Astrocyte (in vitro differentiated cells and primary cell): Measurements from ENCODE around the gene LOC128125822.
A peak's percentile ranks its signal among the peaks of the same experiment; 100 is the strongest.

Source experiments
- DNase-seq: peaks from one replicate; pipeline ENCODE4 v3.0.0-alpha.2; 2010; ENCODE audit warnings: low read depth
- FAIRE-seq: peaks from 2 replicates; lab custom pipeline; 2011; peaks lifted over from hg19 to GRCh38; lab: Jason Lieb, UNC
- H2AFZ ChIP-seq: 2 replicates; pipeline ENCODE4 v1.6.0; 2012; ENCODE audit warnings: low read depth, low read length, inconsistent platforms
- H3K27ac ChIP-seq: 2 replicates; pipeline ENCODE4 v1.5.1; 2011; ENCODE audit warnings: low read depth, low read length, inconsistent platforms
- H3K27me3 ChIP-seq: 2 replicates; pipeline ENCODE4 v1.6.0; 2011; ENCODE audit warnings: low read length, inconsistent platforms; ENCODE audit not compliant: insufficient read depth
- H3K36me3 ChIP-seq: 2 replicates; pipeline ENCODE4 v1.5.1; 2011; ENCODE audit warnings: low read length, inconsistent platforms; ENCODE audit not compliant: insufficient read depth
- H3K4me1 ChIP-seq: 2 replicates; pipeline ENCODE4 v1.5.1; 2011; ENCODE audit warnings: low read length, inconsistent platforms; ENCODE audit not compliant: insufficient read depth
- H3K4me2 ChIP-seq: 2 replicates; pipeline ENCODE4 v1.6.0; 2012; ENCODE audit warnings: low read length, inconsistent platforms
- H3K4me3 ChIP-seq: 2 replicates; pipeline ENCODE4 v1.5.1; 2011; ENCODE audit warnings: low read depth, mild to moderate bottlenecking, low read length, inconsistent platforms; ENCODE audit not compliant: insufficient read depth
- H3K79me2 ChIP-seq: 2 replicates; pipeline ENCODE4 v1.6.0; 2012; ENCODE audit warnings: mild to moderate bottlenecking, low read length, inconsistent platforms; ENCODE audit not compliant: insufficient read depth
- H3K9ac ChIP-seq: 2 replicates; pipeline ENCODE4 v1.6.0; 2012; ENCODE audit warnings: mild to moderate bottlenecking, low read length, inconsistent platforms
- H3K9me3 ChIP-seq: 2 replicates; pipeline ENCODE4 v1.5.1; 2012; ENCODE audit warnings: low read depth, mild to moderate bottlenecking, low read length, inconsistent platforms; ENCODE audit not compliant: insufficient read depth
- H4K20me1 ChIP-seq: 2 replicates; pipeline ENCODE4 v1.6.0; 2012; ENCODE audit warnings: low read length, inconsistent platforms; ENCODE audit not compliant: insufficient read depth
- H3K27ac Mint-ChIP-seq: one replicate; pipeline ENCODE4 v1.8.0; 2021; ENCODE audit warnings: mild to moderate bottlenecking, mixed read lengths; ENCODE audit not compliant: unreplicated experiment
- H3K27me3 Mint-ChIP-seq: one replicate; pipeline ENCODE4 v1.8.0; 2021; ENCODE audit warnings: low read depth, mixed read lengths; ENCODE audit not compliant: unreplicated experiment
- H3K36me3 Mint-ChIP-seq: one replicate; pipeline ENCODE4 v1.8.0; 2021; ENCODE audit warnings: low read depth, mixed read lengths; ENCODE audit not compliant: unreplicated experiment
- H3K4me1 Mint-ChIP-seq: one replicate; pipeline ENCODE4 v1.8.0; 2021; ENCODE audit warnings: low read depth, mixed read lengths; ENCODE audit not compliant: unreplicated experiment
- H3K4me3 Mint-ChIP-seq: one replicate; pipeline ENCODE4 v1.8.0; 2021; ENCODE audit warnings: mild to moderate bottlenecking, moderate library complexity, mixed read lengths; ENCODE audit not compliant: unreplicated experiment
- H3K9me3 Mint-ChIP-seq: one replicate; pipeline ENCODE4 v1.8.0; 2021; ENCODE audit warnings: mild to moderate bottlenecking, mixed read lengths; ENCODE audit not compliant: unreplicated experiment
- CTCF ChIP-seq: IDR thresholded peaks from 2 replicates; pipeline ENCODE4 v1.5.1; 2011; ENCODE audit warnings: low read depth, mild to moderate bottlenecking, inconsistent platforms, low read length, moderate library complexity; ENCODE audit not compliant: insufficient read depth
- EZH2 ChIP-seq: IDR thresholded peaks from 2 replicates; pipeline ENCODE4 v1.6.1; 2012; ENCODE audit warnings: mild to moderate bottlenecking, low read length, inconsistent platforms; ENCODE audit not compliant: insufficient read depth

The LOC128125822 gene

GRCh38 chr6:63574554-63574900 is 2.2 kb downstream of the LOC128125822 start:
- H3K36me3 ChIP-seq, result peaks cover 28% of the 10 kb centered on the region
- H3K4me1 ChIP-seq, result peaks cover 14% of the 10 kb centered on the region
- peaks cover 66% of the 10 kb centered on the region for H3K79me2 ChIP-seq
- H3K27ac ChIP-seq, result no peak overlapping the region
- H3K27me3 Mint-ChIP-seq, result no peaks in the 10 kb centered on the region
- TF ChIP-seq CTCF (no peak), EZH2 (no peak)
- H3K4me2 ChIP-seq, result peak overlapping the region; percentile 89
- H3K4me3 Mint-ChIP-seq, result peak overlapping the region; percentile 100
- H3K4me3 ChIP-seq, result peak overlapping the region; percentile 80
- peak overlapping the region; percentile 100 for H3K27ac Mint-ChIP-seq
- no peaks in the 10 kb centered on the region for H3K27me3 ChIP-seq
- H3K4me1 Mint-ChIP-seq, result peaks cover 20% of the 10 kb centered on the region
- no peaks in the 10 kb centered on the region for H3K9me3 Mint-ChIP-seq
- DNase-seq (no peak), FAIRE-seq (no peak)
- peaks cover 12% of the 10 kb centered on the region for H3K36me3 Mint-ChIP-seq
- H3K9ac ChIP-seq, result peak overlapping the region; percentile 98
- H3K9me3 ChIP-seq, result no peaks in the 10 kb centered on the region
- H4K20me1 ChIP-seq, result peaks cover 46% of the 10 kb centered on the region
- H2AFZ ChIP-seq, result no peak overlapping the region

- H4K20me1 ChIP-seq, result peaks cover 58% of the 10 kb centered on the region
- H3K4me3 Mint-ChIP-seq, result peak overlapping the region; percentile 78
- peaks cover 12% of the 10 kb centered on the region for H3K4me1 ChIP-seq
- no peak overlapping the region for H3K27ac ChIP-seq
- peaks cover 75% of the 10 kb centered on the region for H3K79me2 ChIP-seq
- H3K27ac Mint-ChIP-seq, result peak overlapping the region; percentile 58
- H3K36me3 Mint-ChIP-seq, result peaks cover 20% of the 10 kb centered on the region
- no peaks in the 10 kb centered on the region for H3K9me3 ChIP-seq
- DNase-seq (no peak), FAIRE-seq (no peak)
- TF ChIP-seq EZH2, result no peak
- H2AFZ ChIP-seq, result no peak overlapping the region
- peak overlapping the region; percentile 30 for H3K4me2 ChIP-seq
- H3K9me3 Mint-ChIP-seq, result no peaks in the 10 kb centered on the region
- peaks cover 13% of the 10 kb centered on the region for H3K4me1 Mint-ChIP-seq
- no peaks in the 10 kb centered on the region for H3K27me3 Mint-ChIP-seq
- H3K4me3 ChIP-seq, result no peak overlapping the region
- H3K27me3 ChIP-seq, result no peaks in the 10 kb centered on the region
- no peak overlapping the region for H3K9ac ChIP-seq
- peaks cover 40% of the 10 kb centered on the region for H3K36me3 ChIP-seq
Measured at GRCh38 chr6:63576147-63576772, 4.0 kb downstream of the LOC128125822 start.

GRCh38 chr6:63576985-63577712 is 4.9 kb downstream of the LOC128125822 start:
- TF ChIP-seq CTCF (no peak), EZH2 (no peak)
- Histone ChIP-seq H3K9ac (no peak overlapping the region), H3K4me1 (peaks cover 5% of the 10 kb centered on the region), H4K20me1 (peaks cover 58% of the 10 kb centered on the region), H3K9me3 (no peaks in the 10 kb centered on the region), H3K27me3 (no peaks in the 10 kb centered on the region), H3K4me2 (no peak overlapping the region), H3K27ac (no peak overlapping the region), H3K4me3 (no peak overlapping the region), H3K79me2 (peaks cover 75% of the 10 kb centered on the region), H3K36me3 (peaks cover 43% of the 10 kb centered on the region), H2AFZ (no peak overlapping the region)
- peaks cover 20% of the 10 kb centered on the region for H3K36me3 Mint-ChIP-seq
- no peaks in the 10 kb centered on the region for H3K27me3 Mint-ChIP-seq
- peak overlapping the region; percentile 52 for H3K4me3 Mint-ChIP-seq
- peak overlapping the region; percentile 58 for H3K27ac Mint-ChIP-seq
- H3K9me3 Mint-ChIP-seq, result no peaks in the 10 kb centered on the region
- FAIRE-seq (no peak), DNase-seq (no peak)
- H3K4me1 Mint-ChIP-seq, result peaks cover 10% of the 10 kb centered on the region
